Measurements from ENCODE around the gene PLEKHM2.

Gene PLEKHM2

DNA sequence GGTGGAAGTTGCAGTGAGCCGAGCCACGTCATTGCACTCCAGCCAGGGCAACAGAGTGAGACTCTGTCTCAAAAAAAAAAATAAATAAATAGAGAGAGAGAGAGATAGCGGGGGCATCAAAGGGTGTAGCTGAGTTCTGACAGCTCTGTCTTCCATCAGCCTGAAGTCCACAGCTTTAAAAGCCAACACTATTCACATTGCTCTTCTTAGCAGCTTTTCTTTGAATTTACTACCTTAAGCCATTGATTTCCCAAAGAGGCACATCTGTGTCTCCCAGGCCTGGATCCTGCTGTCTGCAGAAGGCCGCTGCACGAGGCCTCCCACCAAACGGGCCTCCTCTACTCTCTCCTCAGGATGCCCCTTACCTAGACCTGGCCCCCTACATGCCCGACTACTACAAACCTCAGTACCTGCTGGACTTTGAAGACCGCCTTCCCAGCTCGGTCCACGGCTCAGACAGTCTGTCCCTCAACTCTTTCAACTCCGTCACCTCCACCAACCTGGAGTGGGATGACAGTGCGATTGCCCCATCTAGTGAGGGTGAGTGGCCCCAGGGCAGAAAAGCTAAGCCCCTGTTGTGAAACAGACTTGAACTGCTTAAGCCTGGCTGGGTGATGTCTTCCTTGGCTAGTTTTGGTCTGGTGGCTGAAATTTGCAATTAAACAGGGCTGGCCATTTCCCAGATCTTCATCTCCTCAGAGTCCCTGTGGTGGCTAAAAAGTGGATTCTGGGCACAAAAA is 35.4 kb downstream of the PLEKHM2 start:
- no peak overlapping the region for H3K27ac ChIP-seq
- TF ChIP-seq CTCF (IDR thresholded peaks at IDR 0.05): no peak
- no peak for TF ChIP-seq ZFX (IDR thresholded peaks at IDR 0.05; ENCODE audit: borderline replicate concordance)

DNA sequence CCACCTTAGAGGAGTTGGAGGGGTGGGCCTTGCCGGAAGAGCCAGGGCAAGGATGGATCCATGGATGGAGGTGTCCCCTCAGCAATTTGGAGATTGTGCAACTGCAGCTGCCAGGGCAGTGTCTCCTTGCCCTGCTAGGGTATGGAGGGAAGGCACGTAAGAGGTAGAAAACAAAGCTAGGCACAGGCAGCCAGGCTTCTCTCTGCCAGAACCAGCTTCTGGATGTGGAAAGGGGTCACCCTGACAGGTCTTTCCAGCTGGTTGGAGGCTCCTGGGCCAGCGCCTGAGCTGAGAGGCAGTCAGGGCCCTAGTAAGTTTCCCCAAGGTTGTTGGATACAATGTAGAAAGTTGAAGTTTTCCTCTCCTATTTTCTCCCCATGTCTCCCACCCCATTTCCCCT is 36.7 kb downstream of the PLEKHM2 start:
- TF ChIP-seq ZFX (IDR thresholded peaks at IDR 0.05; ENCODE audit: borderline replicate concordance) (no peak), CTCF (IDR thresholded peaks at IDR 0.05) (no peak)
- no peak overlapping the region for H3K27ac ChIP-seq

GRCh38 chr1:15722411-15722810 is 38.3 kb downstream of the PLEKHM2 start:
- no peak for TF ChIP-seq CTCF (IDR thresholded peaks at IDR 0.05)
- H3K27ac ChIP-seq: no peak overlapping the region

DNA sequence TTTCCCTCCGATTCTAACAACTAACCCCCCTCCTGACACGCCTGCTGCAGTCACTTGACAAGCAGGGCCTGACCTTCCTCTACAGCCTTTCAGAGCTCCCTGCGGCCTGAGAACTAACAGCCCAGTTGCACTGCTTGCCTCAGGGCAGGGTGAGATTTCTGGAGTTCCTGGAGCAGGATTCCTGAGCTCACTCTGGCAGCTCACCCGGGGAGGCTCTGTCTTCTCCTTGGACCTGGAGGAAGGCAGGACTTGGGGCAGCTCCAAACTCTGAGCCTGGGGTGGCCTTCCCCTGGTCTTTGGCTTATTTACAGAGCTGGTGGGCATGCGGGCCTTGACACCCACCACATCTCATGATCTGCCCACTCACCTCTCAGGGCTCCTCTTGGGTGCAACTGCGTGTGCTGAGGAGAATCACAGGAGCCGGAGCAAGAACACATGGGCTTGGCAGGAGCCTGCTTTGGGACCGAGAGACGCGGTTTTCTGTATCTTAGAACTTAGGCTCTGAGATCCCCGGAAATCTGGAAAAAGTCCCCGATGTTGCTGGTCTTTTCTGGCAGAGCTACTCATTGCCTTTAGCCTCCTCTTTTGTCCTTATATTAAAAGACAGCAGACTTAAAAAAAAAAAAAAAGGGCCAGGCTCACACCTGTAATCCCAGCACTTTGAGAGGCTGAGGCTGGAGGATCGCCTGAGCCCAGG is 38.9 kb downstream of the PLEKHM2 start:
- TF ChIP-seq ZFX (IDR thresholded peaks at IDR 0.05; ENCODE audit: borderline replicate concordance): no peak
- no peak for TF ChIP-seq CTCF (IDR thresholded peaks at IDR 0.05)
- H3K27ac ChIP-seq: no peak overlapping the region

- TF ChIP-seq ZFX (IDR thresholded peaks at IDR 0.05; ENCODE audit: borderline replicate concordance) (no peak), CTCF (IDR thresholded peaks at IDR 0.05) (no peak)
- H3K27ac ChIP-seq: no peak overlapping the region
These were observed 39.6 kb downstream of the PLEKHM2 start for GRCh38 chr1:15723631-15724246.

DNA sequence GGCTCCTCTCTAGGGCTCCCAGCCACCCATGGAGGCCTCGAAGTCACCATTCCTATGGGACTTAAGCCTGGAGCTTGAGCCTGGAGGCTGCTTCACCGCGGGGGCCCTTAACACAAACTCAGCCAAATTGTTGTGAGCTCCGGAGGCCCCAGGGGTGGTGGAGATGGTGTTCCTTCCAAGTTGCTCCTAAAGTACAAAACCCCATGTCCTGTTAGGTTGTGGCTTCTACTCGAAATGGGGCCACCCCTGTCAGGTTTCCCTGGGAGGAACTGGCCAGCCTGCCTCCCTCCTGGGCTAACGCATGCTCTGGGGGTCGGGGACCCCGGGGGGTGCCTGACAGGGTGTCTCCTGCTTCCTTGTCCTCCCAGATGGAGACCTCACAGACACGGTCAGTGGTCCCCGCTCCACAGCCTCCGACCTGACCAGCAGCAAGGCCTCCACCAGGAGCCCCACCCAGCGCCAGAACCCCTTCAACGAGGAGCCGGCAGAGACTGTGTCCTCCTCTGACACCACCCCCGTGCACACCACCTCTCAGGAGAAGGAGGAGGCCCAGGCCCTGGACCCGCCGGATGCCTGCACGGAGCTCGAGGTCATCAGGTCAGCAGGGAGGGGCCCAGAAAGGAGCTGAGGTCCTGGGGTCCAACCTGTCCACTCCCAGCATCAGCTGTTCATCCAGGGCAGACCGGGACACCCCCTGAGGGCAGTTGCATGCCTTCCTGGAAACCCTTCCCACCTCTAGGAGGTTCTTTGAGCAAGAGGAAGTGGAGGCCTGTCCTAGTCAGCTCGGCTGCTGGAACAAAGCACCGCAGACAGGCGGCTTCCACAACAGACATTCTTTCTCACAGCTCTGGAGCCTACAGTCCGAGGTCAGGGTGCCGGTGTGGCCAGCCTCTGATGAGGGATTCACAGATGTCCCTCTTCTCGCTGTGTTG is 41.1 kb downstream of the PLEKHM2 start:
- no peak overlapping the region for H3K27ac ChIP-seq
- no peak for TF ChIP-seq CTCF (IDR thresholded peaks at IDR 0.05)
- TF ChIP-seq ZFX (IDR thresholded peaks at IDR 0.05; ENCODE audit: borderline replicate concordance): no peak
